H1 (cell line): ENCODE measurements around the gene FBXL17. TPM values are rescaled to one million over a fixed set of nuclear protein-coding genes. Genes with fewer than 3 reads are reported as not detected.

Experiments
- CTCF ChIA-PET: fragments of 300-600 bp; sonication (Branson Sonifier 250); formaldehyde crosslinking; loops from one replicate; lab custom pipeline; 2021; ENCODE audit not compliant: partially characterized antibody; lab: Charles Lee
- POLR2A ChIA-PET: fragments of 300-600 bp; sonication (Branson Sonifier 250); formaldehyde crosslinking; loops from one replicate; lab custom pipeline; 2021; ENCODE audit warnings: inconsistent platforms; ENCODE audit not compliant: partially characterized antibody; lab: Charles Lee
- DNase-seq, 2 experiments: peaks; one replicate each; pipeline versions ENCODE4 v3.0.0 to v3.0.0-alpha.2; 2010 to 2022; ENCODE audit warnings: low spot score in 2 of 2, low read depth in 1 of 2, mixed read lengths in 1 of 2
- FAIRE-seq: peaks from 2 replicates; lab custom pipeline; 2011; peaks lifted over from hg19 to GRCh38; lab: Jason Lieb, UNC
- H2AFZ ChIP-seq: 2 replicates; pipeline ENCODE4 v1.8.1; 2012; ENCODE audit warnings: low read length, inconsistent platforms
- H2AK5ac ChIP-seq: 2 replicates; pipeline ENCODE4 v1.6.1; 2013; ENCODE audit warnings: low read depth, low read length
- H2BK120ac ChIP-seq: replicated peaks from 2 replicates; pipeline ENCODE3; 2013; ENCODE audit warnings: low read depth, low read length, inconsistent platforms
- H2BK12ac ChIP-seq: 2 replicates; pipeline ENCODE4 v1.6.1; 2013; ENCODE audit warnings: low read depth, low read length
- H2BK15ac ChIP-seq: 2 replicates; pipeline ENCODE4 v1.6.1; 2013; ENCODE audit warnings: low read length
- H2BK20ac ChIP-seq: 2 replicates; pipeline ENCODE4 v1.6.1; 2013; ENCODE audit warnings: low read length
- H2BK5ac ChIP-seq: 2 replicates; pipeline ENCODE4 v1.6.1; 2013; ENCODE audit warnings: low read depth, low read length
- H3K14ac ChIP-seq: 2 replicates; pipeline ENCODE4 v1.6.1; 2013; ENCODE audit warnings: inconsistent platforms; ENCODE audit not compliant: insufficient read length
- H3K18ac ChIP-seq: 2 replicates; pipeline ENCODE4 v1.6.1; 2013; ENCODE audit warnings: low read length; ENCODE audit errors: extremely low read depth
- H3K23ac ChIP-seq: 2 replicates; pipeline ENCODE4 v1.6.1; 2013; ENCODE audit warnings: inconsistent platforms; ENCODE audit not compliant: insufficient read length
- H3K23me2 ChIP-seq: 2 replicates; pipeline ENCODE4 v1.6.1; 2013; ENCODE audit warnings: low read depth, low read length
- H3K27ac ChIP-seq: 2 replicates; pipeline ENCODE4 v1.6.1; 2011; ENCODE audit warnings: low read depth, low read length, inconsistent platforms
- H3K27me3 ChIP-seq, 4 experiments: replicated peaks in 1 of 4; 1 replicate in 1 of 4; 2 replicates in 3 of 4; pipeline versions ENCODE4 v1.6.1 to v1.8.1; 2011 to 2013; ENCODE audit warnings: low read length in 3 of 4, mild to moderate bottlenecking in 3 of 4, inconsistent platforms in 2 of 4, mixed read lengths in 2 of 4, moderate library complexity in 1 of 4; ENCODE audit not compliant: control insufficient read depth in 3 of 4, insufficient read depth in 3 of 4; ENCODE audit errors: extremely low read depth in 1 of 4
- H3K36me3 ChIP-seq, 4 experiments: 2 replicates each; pipeline versions ENCODE4 v1.6.1 to v1.8.1; 2011 to 2013; ENCODE audit warnings: mild to moderate bottlenecking in 4 of 4, low read length in 3 of 4, moderate library complexity in 2 of 4, control low read depth in 1 of 4, inconsistent platforms in 1 of 4; ENCODE audit not compliant: insufficient read depth in 4 of 4, control insufficient read depth in 2 of 4
- H3K4ac ChIP-seq: replicated peaks from 2 replicates; pipeline ENCODE3; 2013; ENCODE audit warnings: low read length, low read depth, mixed read lengths, inconsistent platforms; ENCODE audit not compliant: insufficient read length
- H3K4me1 ChIP-seq, 4 experiments: replicated peaks in 1 of 4; 1 replicate in 1 of 4; 2 replicates in 3 of 4; pipeline versions ENCODE4 v1.6.1 to v1.8.1; 2011 to 2013; ENCODE audit warnings: low read length in 3 of 4, inconsistent platforms in 2 of 4, mixed read lengths in 1 of 4; ENCODE audit not compliant: insufficient read depth in 4 of 4, control insufficient read depth in 3 of 4
- H3K4me2 ChIP-seq, 2 experiments: 2 replicates each; pipeline versions ENCODE4 v1.6.1 to v1.8.1; 2011 to 2013; ENCODE audit warnings: low read depth in 2 of 2, low read length in 2 of 2, control low read depth in 1 of 2, inconsistent platforms in 1 of 2, mild to moderate bottlenecking in 1 of 2; ENCODE audit not compliant: insufficient read depth in 1 of 2
- H3K4me3 ChIP-seq, 4 experiments: fragments of 200-600, 300-600 bp in 1 of 4; sonication (generic), shearing (Covaris generic), sonication (Bioruptor Twin) in 1 of 4; 2 replicates each; pipeline versions ENCODE4 v1.5.1 to v1.8.1; 2011 to 2016; ENCODE audit warnings: low read length in 4 of 4, low read depth in 3 of 4, control low read depth in 2 of 4, inconsistent platforms in 2 of 4, mild to moderate bottlenecking in 2 of 4, mixed read lengths in 1 of 4, moderate library complexity in 1 of 4; ENCODE audit not compliant: insufficient read depth in 2 of 4; ENCODE audit errors: extremely low read depth in 1 of 4
- H3K56ac ChIP-seq: replicated peaks from 2 replicates; pipeline ENCODE3; 2013; ENCODE audit warnings: low read depth, mild to moderate bottlenecking, mixed read lengths, low read length, inconsistent platforms; ENCODE audit not compliant: insufficient read length
- H3K79me1 ChIP-seq: 2 replicates; pipeline ENCODE4 v1.6.1; 2013; ENCODE audit warnings: low read depth, low read length, control low read depth
- H3K79me2 ChIP-seq, 2 experiments: 2 replicates each; pipeline versions ENCODE4 v1.6.1 to v1.8.1; 2012 to 2013; ENCODE audit warnings: low read length in 2 of 2, mild to moderate bottlenecking in 2 of 2, inconsistent platforms in 1 of 2; ENCODE audit not compliant: insufficient read depth in 2 of 2, control insufficient read depth in 1 of 2
- H3K9ac ChIP-seq, 4 experiments: replicated peaks in 1 of 4; 1 replicate in 1 of 4; 2 replicates in 3 of 4; pipeline versions ENCODE4 v1.6.1 to v1.8.1; 2011 to 2013; ENCODE audit warnings: low read depth in 3 of 4, low read length in 3 of 4, control low read depth in 2 of 4, mild to moderate bottlenecking in 2 of 4, moderate library complexity in 2 of 4, inconsistent platforms in 1 of 4; ENCODE audit errors: extremely low read depth in 1 of 4
- H3K9me3 ChIP-seq, 2 experiments: 2 replicates each; pipeline versions ENCODE4 v1.6.1 to v1.8.1; 2012 to 2013; ENCODE audit warnings: mild to moderate bottlenecking in 2 of 2, moderate library complexity in 2 of 2, control low read depth in 1 of 2, inconsistent platforms in 1 of 2, low read depth in 1 of 2, low read length in 1 of 2, mixed read lengths in 1 of 2; ENCODE audit not compliant: insufficient read depth in 2 of 2
- H4K20me1 ChIP-seq, 2 experiments: replicated peaks in 1 of 2; 2 replicates each; pipeline versions ENCODE3 to v1.8.1; 2011 to 2013; ENCODE audit warnings: inconsistent platforms in 2 of 2, low read length in 2 of 2, mild to moderate bottlenecking in 1 of 2; ENCODE audit not compliant: insufficient read depth in 2 of 2, control insufficient read depth in 1 of 2
- H4K5ac ChIP-seq: 2 replicates; pipeline ENCODE4 v1.6.1; 2013; ENCODE audit warnings: low read length, low read depth, mixed read lengths, inconsistent platforms; ENCODE audit not compliant: insufficient read length
- H4K8ac ChIP-seq: 2 replicates; pipeline ENCODE4 v1.8.0; 2013; ENCODE audit warnings: mild to moderate bottlenecking, moderate library complexity, low read length, inconsistent platforms; ENCODE audit not compliant: insufficient read depth; ENCODE audit errors: extremely low read depth
- H4K91ac ChIP-seq: replicated peaks from 2 replicates; pipeline ENCODE3; 2013; ENCODE audit warnings: low read length, mixed read lengths, inconsistent platforms; ENCODE audit not compliant: insufficient read length
- CREB1 ChIP-seq: IDR thresholded peaks from 2 replicates; pipeline ENCODE4 v1.6.1; 2012; ENCODE audit warnings: inconsistent platforms
- GABPA ChIP-seq: IDR thresholded peaks from 2 replicates; pipeline ENCODE4 v1.6.1; 2011; ENCODE audit warnings: mild to moderate bottlenecking, low read length, moderate library complexity, borderline replicate concordance; ENCODE audit not compliant: insufficient read depth
- GTF2F1 ChIP-seq: IDR thresholded peaks from 2 replicates; pipeline ENCODE4 v1.6.1; 2012; ENCODE audit warnings: low read depth, low read length, improper control_type of control experiment, borderline replicate concordance
- JUN ChIP-seq: IDR thresholded peaks from 2 replicates; pipeline ENCODE4 v1.6.1; 2011; ENCODE audit warnings: low read depth, mild to moderate bottlenecking, improper control_type of control experiment, low read length
- MAX ChIP-seq: IDR thresholded peaks from 2 replicates; pipeline ENCODE4 v1.6.1; 2012; ENCODE audit warnings: inconsistent platforms
- POLR2A ChIP-seq, 2 experiments: IDR thresholded peaks; 1 replicate in 1 of 2; 2 replicates in 1 of 2; pipeline ENCODE4 v1.6.1; 2011; ENCODE audit warnings: low read depth in 2 of 2, low read length in 2 of 2, mild to moderate bottlenecking in 2 of 2; ENCODE audit errors: control extremely low read depth in 1 of 2
- POLR2AphosphoS5 ChIP-seq: IDR thresholded peaks from 2 replicates; pipeline ENCODE4 v1.6.1; 2011; ENCODE audit warnings: low read depth, low read length
- RAD21 ChIP-seq, 2 experiments: IDR thresholded peaks in 1 of 2; conservative IDR thresholded peaks in 1 of 2; 2 replicates each; pipeline ENCODE4 v1.6.1; 2011; ENCODE audit warnings: low read depth in 2 of 2, low read length in 2 of 2, improper control_type of control experiment in 1 of 2, inconsistent platforms in 1 of 2, mild to moderate bottlenecking in 1 of 2, moderate library complexity in 1 of 2
- RNF2 ChIP-seq: fragments of 200-900, 300-1000 bp; sonication (generic); IDR thresholded peaks from 2 replicates; pipeline ENCODE4 v1.7.1; 2016; ENCODE audit warnings: borderline replicate concordance, low read depth, mild to moderate bottlenecking, antibody characterized with exemption, low read length; ENCODE audit not compliant: poor library complexity, severe bottlenecking; ENCODE audit errors: missing control alignments
- SAP30 ChIP-seq: fragments of 300-600 bp; sonication (generic); IDR thresholded peaks from 2 replicates; pipeline ENCODE4 v1.7.1; 2012; ENCODE audit warnings: low read length, moderate library complexity, mild to moderate bottlenecking, inconsistent platforms; ENCODE audit not compliant: insufficient read depth, insufficient replicate concordance
- ZNF274 ChIP-seq: IDR thresholded peaks from 2 replicates; pipeline ENCODE4 v1.7.0; 2012; ENCODE audit warnings: low read length, borderline replicate concordance; ENCODE audit errors: extremely low read depth
- WGBS, 2 experiments: shearing (Covaris generic) in 1 of 2; methylation state at CpG; one replicate each; pipeline versions ENCODE4 v1.1.6 to v1.1.7; 2013 to 2015; ENCODE audit warnings: low lambda C conversion rate in 2 of 2, mixed read lengths in 2 of 2, inconsistent platforms in 1 of 2, low coverage in 1 of 2, missing lambda C conversion rate in 1 of 2; ENCODE audit not compliant: insufficient replicate concordance in 2 of 2, insufficient coverage in 1 of 2, insufficient read length in 1 of 2; ENCODE audit errors: extremely low coverage in 1 of 2, missing lambda C conversion rate in 1 of 2; 5-methylcytosine and 5-hydroxymethylcytosine counted together
- polyA plus RNA-seq, 7 experiments: library from polyadenylated mRNA; depleted of rRNA in 3 of 7; stranded (reverse) in 5 of 7; unstranded in 2 of 7; fragments of >200 nt in 5 of 7; fragments of 200-250 nt in 2 of 7; gene quantifications; 1 replicate in 5 of 7; 2 replicates in 1 of 7; 4 replicates in 1 of 7; pipeline versions ENCODE4 v1.2.1 to v1.2.3, GENCODE V29; 2011 to 2013; ENCODE audit warnings: missing spikeins in 2 of 7, mixed read lengths in 2 of 7
- total RNA-seq: library from RNA; stranded (reverse); fragmentation: NEBNext Ultra II Directional; extraction: Animal tissue kit (Norgen Biotek cat#: 25700); gene quantifications from 2 replicates; pipeline ENCODE4 v1.2.1, GENCODE V29; 2021

The FBXL17 gene
- total and polyA plus RNA-seq, 2 of the 8 experiments (the other 6 are each of a cell fraction or from before 2014, with no cell fraction given) = 0.35 to 4.3 TPM

- H4K5ac ChIP-seq = no peak overlapping the region
- no peaks in the 10 kb centered on the region for H3K9me3 ChIP-seq
- no peak overlapping the region for H2AK5ac ChIP-seq
- no peak overlapping the region for H3K23ac ChIP-seq
- H3K79me2 ChIP-seq = no peaks in the 10 kb centered on the region
- no peaks in the 10 kb centered on the region for H4K20me1 ChIP-seq
- H4K91ac ChIP-seq = no peak overlapping the region
- H3K4me3 ChIP-seq = no peak overlapping the region
- H3K36me3 ChIP-seq = no peaks in the 10 kb centered on the region
- no peak overlapping the region; a peak in 1 of 4 replicates for H3K4me2 ChIP-seq
- H3K18ac ChIP-seq = no peak overlapping the region
- H2BK15ac ChIP-seq = no peak overlapping the region
- CTCF ChIA-PET = interaction anchor here (0.6 to 1.1 kb wide), 2 partner anchors 10 to 145 kb away, joined by 3 to 4 read pairs; no protein-coding TSS in a partner anchor
- 85% methylated on average over 6 of the region's 6 CpGs; no CpG with 5 or more reads in 1 of the 2 experiments for WGBS, 2 experiments
- DNase-seq = no peak
- no peak overlapping the region for H2AFZ ChIP-seq
- FAIRE-seq = no peak
- H4K8ac ChIP-seq = no peak overlapping the region
- no peak overlapping the region for H3K14ac ChIP-seq
- no peak overlapping the region for H3K27ac ChIP-seq
- no peak overlapping the region for H3K4ac ChIP-seq
- H2BK20ac ChIP-seq = no peak overlapping the region
- H3K27me3 ChIP-seq = peaks cover 0 to 1% (median 0%) of the 10 kb centered on the region in 4 experiments; a peak in 1 of 7 replicates
- H3K9ac ChIP-seq = no peak overlapping the region
- H2BK12ac ChIP-seq = no peak overlapping the region
- no peak overlapping the region for H3K56ac ChIP-seq
- POLR2A ChIA-PET = no interaction called here
- H3K79me1 ChIP-seq = no peaks in the 10 kb centered on the region
- H3K23me2 ChIP-seq = no peaks in the 10 kb centered on the region; the same call in 1 of the 2 replicates
- H2BK5ac ChIP-seq = no peak overlapping the region
- H2BK120ac ChIP-seq = no peak overlapping the region
- no peaks in the 10 kb centered on the region for H3K4me1 ChIP-seq
- TF ChIP-seq POLR2AphosphoS5 = no peak
- TF ChIP-seq SAP30 = no peak
- no peak for TF ChIP-seq CREB1
- TF ChIP-seq RAD21 (IDR thresholded peaks at IDR 0.05 in 1 of 2, conservative IDR thresholded peaks at IDR 0.05 in 1 of 2; ENCODE audit: low read depth in 2 of 2, low read length in 2 of 2) = no peak
- no peak for TF ChIP-seq POLR2A (IDR thresholded peaks at IDR 0.05; ENCODE audit: control extremely low read depth in 1 of 2, low read depth in 2 of 2, low read length in 2 of 2)
- no peak for TF ChIP-seq JUN
- no peak for TF ChIP-seq GTF2F1
- TF ChIP-seq RNF2 = no peak
- TF ChIP-seq GABPA = no peak
- no peak for TF ChIP-seq ZNF274
- no peak for TF ChIP-seq MAX
Measured at GRCh38 chr5:107916731-107917725, 464.9 kb downstream of the FBXL17 start.
